PC-9 (cell line): ENCODE data around the gene VAC14. TPM values are rescaled to one million over a fixed set of nuclear protein-coding genes. Genes with fewer than 3 reads are reported as not detected.

Source experiments
- BruUV-seq: library from RNA; stranded (reverse); fragments of 400-500 nt; replicated peaks from 2 replicates; lab custom pipeline; 2021; lab: Mats Ljungman, UMichigan
- CTCF ChIA-PET: fragments of 300-600 bp; sonication (Branson Sonifier 250); formaldehyde crosslinking; loops from one replicate; lab custom pipeline; 2022; ENCODE audit warnings: antibody characterized with exemption; lab: Charles Lee
- POLR2A ChIA-PET: fragments of 300-600 bp; sonication (Branson Sonifier 250); formaldehyde crosslinking; loops from one replicate; lab custom pipeline; 2022; ENCODE audit warnings: antibody characterized with exemption; ENCODE audit not compliant: unreplicated experiment; lab: Charles Lee
- DNase-seq, 2 experiments: peaks; one replicate each; pipeline versions ENCODE4 v3.0.0 to v3.0.0-alpha.2; 2015 to 2022; ENCODE audit warnings: mixed read lengths in 1 of 2
- H2AFZ ChIP-seq: fragments of 200-600 bp; sonication (generic); 2 replicates; pipeline ENCODE4 v1.8.1; 2017; ENCODE audit warnings: antibody characterized with exemption
- H3F3A ChIP-seq: fragments of 200-600 bp; sonication (generic); 2 replicates; pipeline ENCODE4 v1.8.1; 2017; ENCODE audit warnings: antibody characterized with exemption, mild to moderate bottlenecking, low read depth; ENCODE audit not compliant: insufficient read depth
- H3K27ac ChIP-seq: fragments of 200-600 bp; sonication (generic); 2 replicates; pipeline ENCODE4 v1.6.1; 2016; ENCODE audit warnings: mixed run types
- H3K27me3 ChIP-seq: fragments of 200-600 bp; sonication (generic); 2 replicates; pipeline ENCODE4 v1.6.1; 2016; ENCODE audit warnings: low read depth, mixed run types; ENCODE audit not compliant: insufficient read depth
- H3K36me3 ChIP-seq: fragments of 200-600 bp; sonication (generic); 2 replicates; pipeline ENCODE4 v1.6.1; 2016; ENCODE audit warnings: low read depth, mixed run types
- H3K4me1 ChIP-seq: fragments of 200-600 bp; sonication (generic); replicated peaks from 2 replicates; pipeline ENCODE4 v1.6.1; 2016; ENCODE audit warnings: mixed run types; ENCODE audit not compliant: insufficient read depth
- H3K4me2 ChIP-seq: fragments of 200-600 bp; sonication (generic); 2 replicates; pipeline ENCODE4 v1.6.1; 2017; ENCODE audit warnings: mixed run types
- H3K4me3 ChIP-seq: fragments of 200-600 bp; sonication (generic); 2 replicates; pipeline ENCODE4 v1.6.1; 2016; ENCODE audit warnings: mixed run types
- H3K79me2 ChIP-seq: fragments of 200-600 bp; sonication (generic); 2 replicates; pipeline ENCODE4 v1.6.1; 2017; ENCODE audit warnings: low read depth, mixed run types
- H3K9me2 ChIP-seq: fragments of 200-600 bp; sonication (generic); 2 replicates; pipeline ENCODE4 v1.8.1; 2017; ENCODE audit warnings: mild to moderate bottlenecking; ENCODE audit not compliant: insufficient read depth
- H3K9me3 ChIP-seq: fragments of 200-600 bp; sonication (generic); 2 replicates; pipeline ENCODE4 v1.8.1; 2016; ENCODE audit warnings: low read depth; ENCODE audit not compliant: insufficient read depth
- H4K20me1 ChIP-seq: fragments of 200-600 bp; sonication (generic); 2 replicates; pipeline ENCODE4 v1.8.1; 2017; ENCODE audit not compliant: insufficient read depth
- EZH2 ChIP-seq: fragments of 200-600 bp; sonication (generic); IDR thresholded peaks from 2 replicates; pipeline ENCODE4 v1.8.0; 2017; ENCODE audit warnings: antibody characterized with exemption, low read depth
- intact Hi-C: fragments of 100-400 bp; cut with micrococcal nuclease; formaldehyde crosslinking; loops from one replicate; pipeline ENCODE4 v1.10.0; 2022; ENCODE audit not compliant: unreplicated experiment
- total RNA-seq: library from RNA; stranded (reverse); gene quantifications from 2 replicates; pipeline ENCODE4 v1.2.3, GENCODE V29; 2021
- TF ChIP-seq, protein P1 (sequence below): fragments of 200-600 bp; sonication (generic); conservative IDR thresholded peaks from 2 replicates; pipeline ENCODE4 v1.6.1; 2017; ENCODE audit warnings: mixed run types, antibody characterized with exemption, mild to moderate bottlenecking, moderate library complexity

VAC14 gene
- total RNA-seq, 1 experiment from 2014 or later = 46.8 TPM

DNA sequence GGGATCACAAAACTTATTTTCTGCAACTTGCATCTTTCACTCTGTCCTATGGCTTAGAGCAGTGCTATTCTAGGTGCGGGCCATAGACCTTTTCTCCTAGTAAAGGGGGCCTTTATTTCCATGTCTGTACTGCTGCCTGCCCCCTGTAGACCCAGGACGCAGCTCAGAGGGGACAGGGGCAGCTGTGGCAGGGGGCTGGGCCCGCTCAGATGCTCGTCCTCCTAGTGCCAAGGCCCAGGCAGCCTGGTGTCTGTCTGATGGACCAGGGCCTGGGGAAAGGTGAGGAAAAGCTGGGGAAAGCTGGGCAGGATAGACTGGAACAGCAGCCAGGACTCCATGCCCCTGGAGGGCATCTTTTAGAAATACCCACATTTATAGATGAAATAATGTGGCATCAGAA is 25.6 kb downstream of the VAC14 start:
- Histone ChIP-seq H3F3A (peaks cover 36% of the 10 kb centered on the region), H3K4me2 (no peak overlapping the region), H3K4me1 (peaks cover 6% of the 10 kb centered on the region; the same call in 1 of the 2 replicates), H3K27me3 (no peaks in the 10 kb centered on the region), H4K20me1 (no peaks in the 10 kb centered on the region), H3K9me2 (no peaks in the 10 kb centered on the region), H3K9me3 (no peaks in the 10 kb centered on the region), H3K36me3 (peaks cover 15% of the 10 kb centered on the region; the same call in 1 of the 2 replicates), H3K79me2 (no peaks in the 10 kb centered on the region), H3K4me3 (no peak overlapping the region), H3K27ac (no peak overlapping the region), H2AFZ (no peak overlapping the region)
- ChIA-PET POLR2A (no interaction called here), CTCF (no interaction called here)
- no TSS peak for BruUV-seq
- intact Hi-C loops = loop anchor here (10.0 kb wide), 1 partner anchor 211 kb away; no protein-coding TSS in a partner anchor
- no peak for DNase-seq
- no peak for TF ChIP-seq EZH2
- TF ChIP-seq, protein P1, sequence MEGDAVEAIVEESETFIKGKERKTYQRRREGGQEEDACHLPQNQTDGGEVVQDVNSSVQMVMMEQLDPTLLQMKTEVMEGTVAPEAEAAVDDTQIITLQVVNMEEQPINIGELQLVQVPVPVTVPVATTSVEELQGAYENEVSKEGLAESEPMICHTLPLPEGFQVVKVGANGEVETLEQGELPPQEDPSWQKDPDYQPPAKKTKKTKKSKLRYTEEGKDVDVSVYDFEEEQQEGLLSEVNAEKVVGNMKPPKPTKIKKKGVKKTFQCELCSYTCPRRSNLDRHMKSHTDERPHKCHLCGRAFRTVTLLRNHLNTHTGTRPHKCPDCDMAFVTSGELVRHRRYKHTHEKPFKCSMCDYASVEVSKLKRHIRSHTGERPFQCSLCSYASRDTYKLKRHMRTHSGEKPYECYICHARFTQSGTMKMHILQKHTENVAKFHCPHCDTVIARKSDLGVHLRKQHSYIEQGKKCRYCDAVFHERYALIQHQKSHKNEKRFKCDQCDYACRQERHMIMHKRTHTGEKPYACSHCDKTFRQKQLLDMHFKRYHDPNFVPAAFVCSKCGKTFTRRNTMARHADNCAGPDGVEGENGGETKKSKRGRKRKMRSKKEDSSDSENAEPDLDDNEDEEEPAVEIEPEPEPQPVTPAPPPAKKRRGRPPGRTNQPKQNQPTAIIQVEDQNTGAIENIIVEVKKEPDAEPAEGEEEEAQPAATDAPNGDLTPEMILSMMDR = no peak

DNA sequence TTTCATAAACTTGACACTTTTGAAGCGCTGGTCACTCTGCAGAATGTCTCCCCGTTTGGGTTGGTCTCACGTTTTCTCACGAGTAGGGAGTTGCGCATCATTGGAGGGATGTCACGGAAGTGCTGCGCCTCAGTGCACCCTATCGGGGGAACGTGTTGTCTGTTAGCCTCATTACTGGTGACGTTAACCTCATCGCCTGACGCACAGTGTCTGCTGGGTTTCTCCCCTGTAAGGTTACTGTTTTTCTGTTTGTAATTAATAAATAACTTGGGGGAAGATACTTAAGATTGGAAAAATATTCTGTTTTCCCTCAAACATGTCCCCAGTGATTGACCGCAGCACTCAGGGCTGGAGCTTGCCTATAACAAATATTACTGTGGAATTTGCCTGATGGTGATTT is 26.7 kb downstream of the VAC14 start:
- no peak for DNase-seq
- ChIA-PET CTCF (no interaction called here), POLR2A (interaction anchor here (0.7 kb wide), 1 partner anchor 703 kb away, joined by 3 read pairs; no protein-coding TSS in a partner anchor)
- peaks cover 10% of the 10 kb centered on the region; the same call in 1 of the 2 replicates for H3K36me3 ChIP-seq
- no peak overlapping the region for H3K27ac ChIP-seq
- no peak overlapping the region for H3K4me3 ChIP-seq
- no peaks in the 10 kb centered on the region for H3K9me2 ChIP-seq
- peaks cover 25% of the 10 kb centered on the region for H3F3A ChIP-seq
- no peak overlapping the region for H2AFZ ChIP-seq
- no peaks in the 10 kb centered on the region for H3K79me2 ChIP-seq
- no peaks in the 10 kb centered on the region for H3K9me3 ChIP-seq
- no peaks in the 10 kb centered on the region for H3K27me3 ChIP-seq
- no peak overlapping the region for H3K4me2 ChIP-seq
- no peak for TF ChIP-seq EZH2
- TF ChIP-seq, protein P1 = no peak
- no peaks in the 10 kb centered on the region for H4K20me1 ChIP-seq
- intact Hi-C loops = loop anchor here (10.0 kb wide), 1 partner anchor 209 kb away; no protein-coding TSS in a partner anchor
- peaks cover 6% of the 10 kb centered on the region; the same call in 1 of the 2 replicates for H3K4me1 ChIP-seq
- BruUV-seq = no TSS peak

DNA sequence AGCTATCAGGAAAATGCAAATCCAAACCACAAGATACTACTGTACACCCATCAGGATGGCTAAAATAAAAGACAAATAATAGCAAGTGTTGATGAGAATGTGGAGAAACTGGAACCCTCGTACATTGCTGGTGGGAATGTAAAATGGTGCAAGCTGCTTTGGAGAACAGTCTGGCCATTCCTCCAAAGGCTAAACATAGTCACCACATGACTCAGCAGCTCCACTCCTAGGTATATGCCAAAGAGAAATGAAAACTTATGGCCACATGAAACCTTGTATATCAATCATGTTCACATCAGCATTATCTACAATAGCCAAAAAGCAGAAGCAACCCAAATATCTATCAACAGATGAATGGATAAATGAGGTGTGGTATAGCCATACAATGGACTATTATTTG is 28.5 kb downstream of the VAC14 start:
- Histone ChIP-seq H3K4me1 (peaks cover 19% of the 10 kb centered on the region), H3K27me3 (no peaks in the 10 kb centered on the region), H3K4me2 (no peak overlapping the region), H3K9me2 (no peaks in the 10 kb centered on the region), H3K36me3 (peaks cover 11% of the 10 kb centered on the region; the same call in 1 of the 2 replicates), H3K9me3 (no peaks in the 10 kb centered on the region), H4K20me1 (no peaks in the 10 kb centered on the region), H2AFZ (no peak overlapping the region), H3K79me2 (no peaks in the 10 kb centered on the region), H3K27ac (no peak overlapping the region), H3F3A (peaks cover 34% of the 10 kb centered on the region), H3K4me3 (no peak overlapping the region)
- CTCF ChIA-PET = interaction anchor here (1.5 kb wide), 1 partner anchor 85 kb away, joined by 5 read pairs; no protein-coding TSS in a partner anchor
- BruUV-seq = no TSS peak
- TF ChIP-seq, protein P1 = no peak
- TF ChIP-seq EZH2 = no peak
- POLR2A ChIA-PET = interaction anchor here (0.6 kb wide), 1 partner anchor 29 kb away, joined by 3 read pairs; no protein-coding TSS in a partner anchor
- no peak for DNase-seq
- intact Hi-C loops = loop anchor here (10.0 kb wide), 1 partner anchor 208 kb away; no protein-coding TSS in a partner anchor
